Measurements from ENCODE around the gene MED22. TPM values are rescaled to one million over a fixed set of nuclear protein-coding genes. Genes with fewer than 3 reads are reported as not detected.

The MED22 gene
- total RNA-seq, 1 donor from 2014 or later = 31.7 TPM

GRCh38 chr9:133348718-133349573 is 1.0 kb upstream of the MED22 start:
- peak overlapping the region; percentile 77 for H3K4me3 ChIP-seq
- peaks cover 36% of the 10 kb centered on the region for H3K36me3 Mint-ChIP-seq
- H3K9ac ChIP-seq = peak overlapping the region; percentile 99
- H3K9me3 Mint-ChIP-seq = no peaks in the 10 kb centered on the region
- H3K4me2 ChIP-seq = peak overlapping the region; percentile 100
- peaks cover 25% of the 10 kb centered on the region for H3K4me1 Mint-ChIP-seq
- TF ChIP-seq EZH2phosphoT487 (IDR thresholded peaks at IDR 0.05) = no peak
- TF ChIP-seq EZH2 (IDR thresholded peaks at IDR 0.05) = no peak
- TF ChIP-seq CTCF (IDR thresholded peaks at IDR 0.05) = no peak
- H3K27me3 Mint-ChIP-seq (ENCODE audit: insufficient read depth, low read depth) = peaks cover 18% of the 10 kb centered on the region
- peaks cover 23% of the 10 kb centered on the region for H3K36me3 ChIP-seq
- H2AFZ ChIP-seq (replicated peaks) = no peak overlapping the region
- H3F3A ChIP-seq (ENCODE audit: low read depth) = peaks cover 59% of the 10 kb centered on the region
- no peaks in the 10 kb centered on the region for H3K27me3 ChIP-seq
- peak overlapping the region; percentile 97 for H3K27ac ChIP-seq
- peak overlapping the region; percentile 98 for H3K4me3 Mint-ChIP-seq
- DNase-seq (ENCODE audit: low spot score) = no peak
- peaks cover 64% of the 10 kb centered on the region for H4K20me1 ChIP-seq (ENCODE audit: low read depth)
- H3K27ac Mint-ChIP-seq = peak overlapping the region; percentile 99
- H3K9me3 ChIP-seq (ENCODE audit: low read depth) = no peaks in the 10 kb centered on the region
- H3K79me2 ChIP-seq (ENCODE audit: low read depth) = peaks cover 54% of the 10 kb centered on the region
- peaks cover 15% of the 10 kb centered on the region for H3K4me1 ChIP-seq

GRCh38 chr9:133347515-133347984 is 381 bp downstream of the MED22 start:
- H3K27me3 ChIP-seq = no peaks in the 10 kb centered on the region
- H3K27me3 Mint-ChIP-seq (ENCODE audit: insufficient read depth, low read depth) = peaks cover 18% of the 10 kb centered on the region
- peak overlapping the region; percentile 88 for H3K4me2 ChIP-seq
- H3K27ac ChIP-seq = no peak overlapping the region
- H3K4me3 Mint-ChIP-seq = peak overlapping the region; percentile 98
- peaks cover 23% of the 10 kb centered on the region for H3K36me3 ChIP-seq
- peak; percentile 81 for DNase-seq (ENCODE audit: low spot score)
- H3K27ac Mint-ChIP-seq = no peak overlapping the region
- H3K4me3 ChIP-seq = peak overlapping the region; percentile 77
- H3K9me3 ChIP-seq (ENCODE audit: low read depth) = no peaks in the 10 kb centered on the region
- peaks cover 15% of the 10 kb centered on the region for H3K4me1 ChIP-seq
- peaks cover 30% of the 10 kb centered on the region for H3K36me3 Mint-ChIP-seq
- TF ChIP-seq EZH2phosphoT487 (IDR thresholded peaks at IDR 0.05) (no peak), CTCF (IDR thresholded peaks at IDR 0.05) (no peak), EZH2 (IDR thresholded peaks at IDR 0.05) (no peak)
- H3K79me2 ChIP-seq (ENCODE audit: low read depth) = peaks cover 54% of the 10 kb centered on the region
- peaks cover 50% of the 10 kb centered on the region for H3F3A ChIP-seq (ENCODE audit: low read depth)
- peak overlapping the region; percentile 75 for H3K9ac ChIP-seq
- no peak overlapping the region for H2AFZ ChIP-seq (replicated peaks)
- no peaks in the 10 kb centered on the region for H3K9me3 Mint-ChIP-seq
- H3K4me1 Mint-ChIP-seq = peaks cover 25% of the 10 kb centered on the region
- H4K20me1 ChIP-seq (ENCODE audit: low read depth) = peaks cover 65% of the 10 kb centered on the region

DNA sequence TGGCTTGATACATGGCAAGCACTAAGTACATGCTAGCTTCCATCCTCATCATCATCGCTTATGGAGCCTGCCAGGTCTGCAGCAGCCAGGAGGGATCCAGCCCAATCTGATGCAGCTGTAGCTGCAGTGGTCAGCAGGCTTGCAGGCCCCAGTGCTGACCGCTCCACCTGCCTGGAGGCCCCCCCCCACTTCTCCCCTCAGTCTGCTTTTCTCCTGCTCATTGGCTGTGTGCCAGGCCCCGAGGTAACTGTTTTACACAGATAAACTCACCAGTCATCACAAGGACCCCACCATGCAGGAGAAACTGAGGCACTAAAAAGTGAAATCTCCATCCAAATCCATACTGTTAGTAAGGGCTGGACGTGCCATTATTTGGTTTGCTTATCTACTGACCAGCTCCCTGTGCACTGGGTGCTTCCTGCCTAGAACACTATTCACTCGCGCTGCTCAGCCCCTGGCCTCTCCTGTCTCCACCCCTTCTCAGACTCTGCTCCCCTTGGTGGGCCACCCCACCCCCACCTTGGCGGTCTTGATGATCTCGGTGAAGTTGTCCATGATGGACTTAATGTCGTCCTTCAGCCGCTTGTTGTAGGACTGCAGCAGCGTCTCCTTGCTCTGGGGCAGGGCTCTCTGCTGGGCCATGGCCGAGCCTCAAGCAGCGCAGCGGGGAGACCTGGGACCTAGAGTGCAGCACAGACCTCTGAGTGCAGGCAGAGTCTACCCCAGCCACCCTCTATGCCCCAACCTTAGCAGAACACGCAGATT is 1.7 kb downstream of the MED22 start:
- Histone ChIP-seq H4K20me1 (ENCODE audit: low read depth) (peaks cover 56% of the 10 kb centered on the region), H3K79me2 (ENCODE audit: low read depth) (peaks cover 54% of the 10 kb centered on the region)
- peaks cover 25% of the 10 kb centered on the region for H3K36me3 Mint-ChIP-seq

More for the DNA sequence above, 1.7 kb downstream of the MED22 start:
- Histone ChIP-seq H3K4me2 (peak overlapping the region; percentile 88), H3K9me3 (ENCODE audit: low read depth) (no peaks in the 10 kb centered on the region), H3K4me1 (peaks cover 15% of the 10 kb centered on the region), H3K27me3 (no peaks in the 10 kb centered on the region), H2AFZ (replicated peaks) (no peak overlapping the region), H3K9ac (no peak overlapping the region), H3K36me3 (peaks cover 22% of the 10 kb centered on the region), H3K4me3 (peak overlapping the region; percentile 77), H3F3A (ENCODE audit: low read depth) (peaks cover 37% of the 10 kb centered on the region), H3K27ac (no peak overlapping the region)
- no peak overlapping the region for H3K27ac Mint-ChIP-seq
- peak overlapping the region; percentile 98 for H3K4me3 Mint-ChIP-seq
- DNase-seq (ENCODE audit: low spot score) = no peak
- peaks cover 16% of the 10 kb centered on the region for H3K27me3 Mint-ChIP-seq (ENCODE audit: insufficient read depth, low read depth)
- H3K9me3 Mint-ChIP-seq = no peaks in the 10 kb centered on the region
- no peak for TF ChIP-seq EZH2 (IDR thresholded peaks at IDR 0.05)
- TF ChIP-seq EZH2phosphoT487 (IDR thresholded peaks at IDR 0.05) = no peak
- TF ChIP-seq CTCF (IDR thresholded peaks at IDR 0.05) = no peak
- H3K4me1 Mint-ChIP-seq = peaks cover 25% of the 10 kb centered on the region

Data from neural progenitor cell (in vitro differentiated cells).